ENCODE measurements around the gene ARL10.

ARL10 gene

GRCh38 chr5:176391999-176392398 is 26.7 kb downstream of the ARL10 start:
- DNase-seq (ENCODE audit: low read depth) = no peak
- no peaks in the 10 kb centered on the region for H3K9me3 ChIP-seq (ENCODE audit: control insufficient read depth, low read length)
- H3K9ac ChIP-seq (ENCODE audit: low read length) = no peak overlapping the region
- no peaks in the 10 kb centered on the region for H3K27me3 ChIP-seq (replicated peaks; ENCODE audit: control insufficient read depth, insufficient read depth, low read length)
- peaks cover 14% of the 10 kb centered on the region for H3K4me1 ChIP-seq (ENCODE audit: control insufficient read depth, insufficient read depth, low read length)
- peaks cover 44% of the 10 kb centered on the region for H3K36me3 ChIP-seq (ENCODE audit: control insufficient read depth, insufficient read depth, low read length, severe bottlenecking)
- H3K4me3 ChIP-seq (ENCODE audit: low read length) = no peak overlapping the region

GRCh38 chr5:176392526-176392925 is 27.2 kb downstream of the ARL10 start:
- peaks cover 9% of the 10 kb centered on the region for H3K4me1 ChIP-seq (ENCODE audit: control insufficient read depth, insufficient read depth, low read length)
- no peak for DNase-seq (ENCODE audit: low read depth)
- no peak overlapping the region for H3K4me3 ChIP-seq (ENCODE audit: low read length)
- H3K9me3 ChIP-seq (ENCODE audit: control insufficient read depth, low read length) = no peaks in the 10 kb centered on the region
- peaks cover 46% of the 10 kb centered on the region for H3K36me3 ChIP-seq (ENCODE audit: control insufficient read depth, insufficient read depth, low read length, severe bottlenecking)
- H3K27me3 ChIP-seq (replicated peaks; ENCODE audit: control insufficient read depth, insufficient read depth, low read length) = no peaks in the 10 kb centered on the region
- no peak overlapping the region for H3K9ac ChIP-seq (ENCODE audit: low read length)

GRCh38 chr5:176394096-176394495 is 28.8 kb downstream of the ARL10 start:
- peaks cover 51% of the 10 kb centered on the region for H3K36me3 ChIP-seq (ENCODE audit: control insufficient read depth, insufficient read depth, low read length, severe bottlenecking)
- no peak overlapping the region for H3K4me3 ChIP-seq (ENCODE audit: low read length)
- no peaks in the 10 kb centered on the region for H3K9me3 ChIP-seq (ENCODE audit: control insufficient read depth, low read length)
- H3K4me1 ChIP-seq (ENCODE audit: control insufficient read depth, insufficient read depth, low read length) = peaks cover 8% of the 10 kb centered on the region
- DNase-seq (ENCODE audit: low read depth) = no peak
- no peaks in the 10 kb centered on the region for H3K27me3 ChIP-seq (replicated peaks; ENCODE audit: control insufficient read depth, insufficient read depth, low read length)
- no peak overlapping the region for H3K9ac ChIP-seq (ENCODE audit: low read length)

GRCh38 chr5:176394881-176395675 is 29.8 kb downstream of the ARL10 start:
- Histone ChIP-seq H3K4me1 (ENCODE audit: control insufficient read depth, insufficient read depth, low read length) (peaks cover 4% of the 10 kb centered on the region), H3K9ac (ENCODE audit: low read length) (no peak overlapping the region), H3K27me3 (replicated peaks; ENCODE audit: control insufficient read depth, insufficient read depth, low read length) (no peaks in the 10 kb centered on the region), H3K36me3 (ENCODE audit: control insufficient read depth, insufficient read depth, low read length, severe bottlenecking) (peaks cover 51% of the 10 kb centered on the region), H3K4me3 (ENCODE audit: low read length) (no peak overlapping the region), H3K9me3 (ENCODE audit: control insufficient read depth, low read length) (no peaks in the 10 kb centered on the region)
- DNase-seq (ENCODE audit: low read depth) = no peak

- no peaks in the 10 kb centered on the region for H3K27me3 ChIP-seq (replicated peaks; ENCODE audit: control insufficient read depth, insufficient read depth, low read length)
- peaks cover 47% of the 10 kb centered on the region for H3K36me3 ChIP-seq (ENCODE audit: control insufficient read depth, insufficient read depth, low read length, severe bottlenecking)
- no peak for DNase-seq (ENCODE audit: low read depth)
- peaks cover 4% of the 10 kb centered on the region for H3K4me1 ChIP-seq (ENCODE audit: control insufficient read depth, insufficient read depth, low read length)
- no peak overlapping the region for H3K4me3 ChIP-seq (ENCODE audit: low read length)
- no peak overlapping the region for H3K9ac ChIP-seq (ENCODE audit: low read length)
- no peaks in the 10 kb centered on the region for H3K9me3 ChIP-seq (ENCODE audit: control insufficient read depth, low read length)
Observed at GRCh38 chr5:176396330-176396729, 31.0 kb downstream of the ARL10 start.

- Histone ChIP-seq H3K4me1 (ENCODE audit: control insufficient read depth, insufficient read depth, low read length) (peaks cover 4% of the 10 kb centered on the region), H3K36me3 (ENCODE audit: control insufficient read depth, insufficient read depth, low read length, severe bottlenecking) (peaks cover 39% of the 10 kb centered on the region), H3K9ac (ENCODE audit: low read length) (no peak overlapping the region), H3K27me3 (replicated peaks; ENCODE audit: control insufficient read depth, insufficient read depth, low read length) (no peaks in the 10 kb centered on the region), H3K9me3 (ENCODE audit: control insufficient read depth, low read length) (no peaks in the 10 kb centered on the region), H3K4me3 (ENCODE audit: low read length) (no peak overlapping the region)
- no peak for DNase-seq (ENCODE audit: low read depth)
Observed at GRCh38 chr5:176397736-176398420, 32.6 kb downstream of the ARL10 start.

- no peak for DNase-seq (ENCODE audit: low read depth)
- Histone ChIP-seq H3K27me3 (replicated peaks; ENCODE audit: control insufficient read depth, insufficient read depth, low read length) (no peaks in the 10 kb centered on the region), H3K9ac (ENCODE audit: low read length) (no peak overlapping the region), H3K36me3 (ENCODE audit: control insufficient read depth, insufficient read depth, low read length, severe bottlenecking) (peaks cover 26% of the 10 kb centered on the region), H3K4me1 (ENCODE audit: control insufficient read depth, insufficient read depth, low read length) (peaks cover 4% of the 10 kb centered on the region), H3K9me3 (ENCODE audit: control insufficient read depth, low read length) (no peaks in the 10 kb centered on the region), H3K4me3 (ENCODE audit: low read length) (no peak overlapping the region)
Observed at GRCh38 chr5:176400382-176401156, 35.3 kb downstream of the ARL10 start.

GRCh38 chr5:176401281-176402205 is 36.3 kb downstream of the ARL10 start:
- H3K4me1 ChIP-seq (ENCODE audit: control insufficient read depth, insufficient read depth, low read length) = peaks cover 2% of the 10 kb centered on the region
- H3K9me3 ChIP-seq (ENCODE audit: control insufficient read depth, low read length) = no peaks in the 10 kb centered on the region
- H3K9ac ChIP-seq (ENCODE audit: low read length) = no peak overlapping the region
- no peak overlapping the region for H3K4me3 ChIP-seq (ENCODE audit: low read length)
- no peak for DNase-seq (ENCODE audit: low read depth)
- H3K27me3 ChIP-seq (replicated peaks; ENCODE audit: control insufficient read depth, insufficient read depth, low read length) = no peaks in the 10 kb centered on the region
- H3K36me3 ChIP-seq (ENCODE audit: control insufficient read depth, insufficient read depth, low read length, severe bottlenecking) = peaks cover 31% of the 10 kb centered on the region

- no peaks in the 10 kb centered on the region for H3K27me3 ChIP-seq (replicated peaks; ENCODE audit: control insufficient read depth, insufficient read depth, low read length)
- no peak for DNase-seq (ENCODE audit: low read depth)
- no peaks in the 10 kb centered on the region for H3K9me3 ChIP-seq (ENCODE audit: control insufficient read depth, low read length)
- peaks cover 30% of the 10 kb centered on the region for H3K36me3 ChIP-seq (ENCODE audit: control insufficient read depth, insufficient read depth, low read length, severe bottlenecking)
- H3K4me1 ChIP-seq (ENCODE audit: control insufficient read depth, insufficient read depth, low read length) = peaks cover 14% of the 10 kb centered on the region
- H3K9ac ChIP-seq (ENCODE audit: low read length) = no peak overlapping the region
- no peak overlapping the region for H3K4me3 ChIP-seq (ENCODE audit: low read length)
Observed at GRCh38 chr5:176405656-176406435, 40.6 kb downstream of the ARL10 start.

- no peak for DNase-seq (ENCODE audit: low read depth)
- Histone ChIP-seq H3K36me3 (ENCODE audit: control insufficient read depth, insufficient read depth, low read length, severe bottlenecking) (peaks cover 27% of the 10 kb centered on the region), H3K9ac (ENCODE audit: low read length) (no peak overlapping the region), H3K4me1 (ENCODE audit: control insufficient read depth, insufficient read depth, low read length) (peaks cover 21% of the 10 kb centered on the region), H3K9me3 (ENCODE audit: control insufficient read depth, low read length) (no peaks in the 10 kb centered on the region), H3K4me3 (ENCODE audit: low read length) (no peak overlapping the region), H3K27me3 (replicated peaks; ENCODE audit: control insufficient read depth, insufficient read depth, low read length) (no peaks in the 10 kb centered on the region)
Observed at GRCh38 chr5:176406436-176407052, 41.3 kb downstream of the ARL10 start.
